ES-I3 (cell line): ENCODE measurements around the gene SLC23A2.
"Not testable (repeated sequence)": the region's sequence is repeated elsewhere in the genome, so short reads cannot be mapped to it uniquely, and the experiment has no call there.

Experiments
- H3K36me3 ChIP-seq: 2 replicates; pipeline ENCODE4 v1.6.1; 2013; ENCODE audit warnings: mild to moderate bottlenecking, low read length, control low read depth, moderate library complexity; ENCODE audit not compliant: insufficient read depth
- H3K4me1 ChIP-seq: 2 replicates; pipeline ENCODE4 v1.6.1; 2013; ENCODE audit warnings: mild to moderate bottlenecking, control low read depth, low read length; ENCODE audit not compliant: insufficient read depth
- H3K9ac ChIP-seq: 2 replicates; pipeline ENCODE4 v1.6.1; 2013; ENCODE audit warnings: low read depth, mild to moderate bottlenecking, low read length, moderate library complexity
- H3K9me3 ChIP-seq: 2 replicates; pipeline ENCODE4 v1.6.1; 2013; ENCODE audit warnings: mild to moderate bottlenecking, low read length, moderate library complexity; ENCODE audit not compliant: control insufficient read depth, insufficient read depth

Gene SLC23A2

GRCh38 chr20:4883051-4883450 lies 118.3 kb downstream of the SLC23A2 start:
- Histone ChIP-seq H3K36me3 (no peaks in the 10 kb centered on the region), H3K4me1 (no peaks in the 10 kb centered on the region), H3K9me3 (no peaks in the 10 kb centered on the region), H3K9ac (no peak overlapping the region)

- Histone ChIP-seq H3K36me3 (no peaks in the 10 kb centered on the region), H3K4me1 (no peaks in the 10 kb centered on the region), H3K9me3 (no peaks in the 10 kb centered on the region), H3K9ac (no peak overlapping the region)
These were observed 120.1 kb downstream of the SLC23A2 start for GRCh38 chr20:4881006-4881730.

- no peaks in the 10 kb centered on the region for H3K9me3 ChIP-seq
- H3K36me3 ChIP-seq, result no peaks in the 10 kb centered on the region
These were observed 121.3 kb downstream of the SLC23A2 start for GRCh38 chr20:4880051-4880450.

GRCh38 chr20:4878099-4878498 lies 123.2 kb downstream of the SLC23A2 start:
- H3K36me3 ChIP-seq, H3K9ac ChIP-seq, H3K9me3 ChIP-seq, H3K4me1 ChIP-seq: not testable (repeated sequence)

More at GRCh38 chr20:4880051-4880450, 121.3 kb downstream of the SLC23A2 start:
- no peak overlapping the region for H3K9ac ChIP-seq
- H3K4me1 ChIP-seq, result no peaks in the 10 kb centered on the region

GRCh38 chr20:4876731-4877130 lies 124.6 kb downstream of the SLC23A2 start:
- Histone ChIP-seq H3K9me3 (no peaks in the 10 kb centered on the region), H3K4me1 (no peaks in the 10 kb centered on the region), H3K9ac (no peak overlapping the region), H3K36me3 (no peaks in the 10 kb centered on the region)

GRCh38 chr20:4876301-4876700 lies 125.0 kb downstream of the SLC23A2 start:
- Histone ChIP-seq H3K9ac (no peak overlapping the region), H3K4me1 (no peaks in the 10 kb centered on the region), H3K36me3 (no peaks in the 10 kb centered on the region), H3K9me3 (no peaks in the 10 kb centered on the region)

GRCh38 chr20:4875578-4876067 lies 125.7 kb downstream of the SLC23A2 start:
- H3K9me3 ChIP-seq, result no peaks in the 10 kb centered on the region
- no peaks in the 10 kb centered on the region for H3K36me3 ChIP-seq
- no peak overlapping the region for H3K9ac ChIP-seq
- H3K4me1 ChIP-seq, result no peaks in the 10 kb centered on the region

GRCh38 chr20:4873396-4873795 lies 127.9 kb downstream of the SLC23A2 start:
- Histone ChIP-seq H3K9ac (no peak overlapping the region), H3K9me3 (no peaks in the 10 kb centered on the region), H3K4me1 (no peaks in the 10 kb centered on the region), H3K36me3 (no peaks in the 10 kb centered on the region)

- no peaks in the 10 kb centered on the region for H3K4me1 ChIP-seq
- H3K9me3 ChIP-seq, result no peaks in the 10 kb centered on the region
- no peaks in the 10 kb centered on the region for H3K36me3 ChIP-seq
- no peak overlapping the region for H3K9ac ChIP-seq
These were observed 129.8 kb downstream of the SLC23A2 start for GRCh38 chr20:4871486-4871885.

- no peaks in the 10 kb centered on the region for H3K36me3 ChIP-seq
- H3K4me1 ChIP-seq, result no peaks in the 10 kb centered on the region
- H3K9me3 ChIP-seq, result no peaks in the 10 kb centered on the region
- H3K9ac ChIP-seq, result no peak overlapping the region
These were observed 130.4 kb downstream of the SLC23A2 start for GRCh38 chr20:4870906-4871305.

- H3K36me3 ChIP-seq, result no peaks in the 10 kb centered on the region
- no peak overlapping the region for H3K9ac ChIP-seq
- H3K4me1 ChIP-seq, result no peaks in the 10 kb centered on the region
- H3K9me3 ChIP-seq, result no peaks in the 10 kb centered on the region
These were observed 131.8 kb downstream of the SLC23A2 start for GRCh38 chr20:4869290-4870193.

- no peaks in the 10 kb centered on the region for H3K9me3 ChIP-seq
- H3K36me3 ChIP-seq, result no peaks in the 10 kb centered on the region
- no peaks in the 10 kb centered on the region for H3K4me1 ChIP-seq
- H3K9ac ChIP-seq, result no peak overlapping the region
These were observed 134.3 kb downstream of the SLC23A2 start for GRCh38 chr20:4867051-4867450.

- no peaks in the 10 kb centered on the region for H3K9me3 ChIP-seq
- no peak overlapping the region for H3K9ac ChIP-seq
- no peaks in the 10 kb centered on the region for H3K36me3 ChIP-seq
- H3K4me1 ChIP-seq, result no peaks in the 10 kb centered on the region
These were observed 134.9 kb downstream of the SLC23A2 start for GRCh38 chr20:4866429-4866828.

- H3K4me1 ChIP-seq, result no peaks in the 10 kb centered on the region
- no peak overlapping the region for H3K9ac ChIP-seq
- no peaks in the 10 kb centered on the region; the same call in none of the 2 replicates for H3K36me3 ChIP-seq
- H3K9me3 ChIP-seq, result no peaks in the 10 kb centered on the region
These were observed 137.0 kb downstream of the SLC23A2 start for GRCh38 chr20:4864311-4864752.

GRCh38 chr20:4862661-4863060 lies 138.6 kb downstream of the SLC23A2 start:
- no peaks in the 10 kb centered on the region for H3K9me3 ChIP-seq
- H3K4me1 ChIP-seq, result no peaks in the 10 kb centered on the region
- no peak overlapping the region for H3K9ac ChIP-seq
- no peaks in the 10 kb centered on the region; the same call in none of the 2 replicates for H3K36me3 ChIP-seq
